ENCODE measurements around the gene NRG3. TPM values are rescaled to one million over a fixed set of nuclear protein-coding genes. Genes with fewer than 3 reads are reported as not detected.
"Not testable (repeated sequence)": the region's sequence is repeated elsewhere in the genome, so short reads cannot be mapped to it uniquely, and the experiment has no call there.

Gene NRG3
- total RNA-seq, 2 donors from 2014 or later: 0.97 TPM; not detected in 1

DNA sequence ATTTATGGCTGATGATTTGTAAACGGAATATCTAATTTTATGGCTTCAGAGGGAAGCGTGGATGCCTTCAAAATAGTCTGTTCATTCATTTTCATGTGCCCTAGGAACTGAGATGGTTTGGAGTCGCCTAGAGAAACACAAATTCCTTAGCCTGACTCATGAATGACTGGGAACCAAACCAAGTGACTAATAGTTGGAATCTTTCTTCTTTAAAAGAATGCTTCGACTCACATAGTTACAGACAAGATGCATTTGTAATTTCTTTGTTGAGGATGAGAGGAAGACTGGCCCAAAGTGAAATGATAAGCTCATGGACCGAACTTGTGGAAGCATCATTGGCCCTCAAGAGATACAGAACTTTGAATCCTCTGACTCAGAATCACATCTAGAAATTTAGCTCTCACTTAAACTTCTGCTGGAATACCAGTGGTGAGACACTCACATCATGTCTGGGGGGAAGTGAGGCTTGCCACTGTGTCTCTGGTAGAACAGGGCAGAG is 1107.2 kb downstream of the NRG3 start:
- intact Hi-C loops (cut with DNase I): no loop called here
- no peak for DNase-seq (ENCODE audit: low spot score)

DNA sequence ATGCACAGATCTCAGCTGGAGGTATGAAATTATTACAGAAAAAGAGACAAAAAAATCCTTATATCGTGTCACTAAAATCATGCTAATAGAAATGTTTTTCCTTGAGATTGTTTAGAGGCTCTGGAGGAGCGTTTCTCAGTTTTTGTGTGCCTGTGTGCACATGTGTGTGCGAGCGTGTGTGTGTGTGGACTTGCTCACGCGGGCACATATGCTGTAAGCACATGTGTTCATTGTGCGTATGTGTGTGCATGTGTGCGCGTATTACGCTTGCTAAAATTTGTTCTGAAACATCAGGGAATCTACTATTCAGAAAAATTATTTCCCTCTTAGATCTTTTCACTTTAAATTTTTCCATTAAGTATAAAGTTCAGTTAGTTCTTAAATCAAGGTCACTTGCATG is 1111.2 kb downstream of the NRG3 start:
- H3K4me3 ChIP-seq: no peak overlapping the region
- no peak for DNase-seq (ENCODE audit: low spot score)
- TF ChIP-seq POLR2AphosphoS5 (IDR thresholded peaks at IDR 0.05) (no peak), POLR2A (IDR thresholded peaks at IDR 0.05) (no peak)
- TF ChIP-seq, protein P1, sequence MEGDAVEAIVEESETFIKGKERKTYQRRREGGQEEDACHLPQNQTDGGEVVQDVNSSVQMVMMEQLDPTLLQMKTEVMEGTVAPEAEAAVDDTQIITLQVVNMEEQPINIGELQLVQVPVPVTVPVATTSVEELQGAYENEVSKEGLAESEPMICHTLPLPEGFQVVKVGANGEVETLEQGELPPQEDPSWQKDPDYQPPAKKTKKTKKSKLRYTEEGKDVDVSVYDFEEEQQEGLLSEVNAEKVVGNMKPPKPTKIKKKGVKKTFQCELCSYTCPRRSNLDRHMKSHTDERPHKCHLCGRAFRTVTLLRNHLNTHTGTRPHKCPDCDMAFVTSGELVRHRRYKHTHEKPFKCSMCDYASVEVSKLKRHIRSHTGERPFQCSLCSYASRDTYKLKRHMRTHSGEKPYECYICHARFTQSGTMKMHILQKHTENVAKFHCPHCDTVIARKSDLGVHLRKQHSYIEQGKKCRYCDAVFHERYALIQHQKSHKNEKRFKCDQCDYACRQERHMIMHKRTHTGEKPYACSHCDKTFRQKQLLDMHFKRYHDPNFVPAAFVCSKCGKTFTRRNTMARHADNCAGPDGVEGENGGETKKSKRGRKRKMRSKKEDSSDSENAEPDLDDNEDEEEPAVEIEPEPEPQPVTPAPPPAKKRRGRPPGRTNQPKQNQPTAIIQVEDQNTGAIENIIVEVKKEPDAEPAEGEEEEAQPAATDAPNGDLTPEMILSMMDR (IDR thresholded peaks at IDR 0.05): no peak
- no peak overlapping the region for H3K27ac ChIP-seq
- no peaks in the 10 kb centered on the region for H3K36me3 ChIP-seq
- H3K9me3 ChIP-seq: no peaks in the 10 kb centered on the region
- intact Hi-C loops (cut with DNase I): no loop called here
- no peaks in the 10 kb centered on the region for H3K4me1 ChIP-seq (replicated peaks)
- H3K27me3 ChIP-seq (replicated peaks; ENCODE audit: insufficient read depth): no peaks in the 10 kb centered on the region
- WGBS: 94% methylated on average over 10 of the region's 10 CpGs

More for the DNA sequence above, 1107.2 kb downstream of the NRG3 start:
- H3K4me3 ChIP-seq: no peak overlapping the region
- H3K36me3 ChIP-seq: no peaks in the 10 kb centered on the region
- no peaks in the 10 kb centered on the region for H3K9me3 ChIP-seq
- 26% methylated on average over 5 of the region's 5 CpGs for WGBS
- H3K4me1 ChIP-seq (replicated peaks): no peaks in the 10 kb centered on the region
- no peaks in the 10 kb centered on the region for H3K27me3 ChIP-seq (replicated peaks; ENCODE audit: insufficient read depth)
- no peak for TF ChIP-seq POLR2A (IDR thresholded peaks at IDR 0.05)
- TF ChIP-seq, protein P1 (IDR thresholded peaks at IDR 0.05): no peak
- TF ChIP-seq POLR2AphosphoS5 (IDR thresholded peaks at IDR 0.05): no peak
- H3K27ac ChIP-seq: no peak overlapping the region

DNA sequence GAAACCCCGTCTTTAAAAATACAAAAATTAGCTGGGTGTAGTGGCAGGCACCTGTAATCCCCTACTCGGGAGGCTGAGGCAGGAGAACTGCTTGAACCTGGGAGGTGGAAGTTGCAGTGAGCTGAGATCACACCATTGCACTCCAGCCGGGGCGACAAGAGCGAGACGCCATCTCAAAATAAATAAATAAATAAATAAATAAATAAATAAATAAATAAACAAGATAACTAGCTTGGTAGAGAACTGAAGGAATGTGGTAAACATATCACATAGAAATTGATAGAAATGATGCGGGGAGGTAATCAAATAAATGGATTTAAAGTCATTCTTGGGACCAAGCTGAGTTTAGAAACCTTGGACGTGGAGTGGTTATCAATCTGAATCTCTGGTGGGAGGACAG is 1131.5 kb downstream of the NRG3 start:
- H3K27ac ChIP-seq; H3K4me1 ChIP-seq (replicated peaks); DNase-seq (ENCODE audit: low spot score); H3K4me3 ChIP-seq; intact Hi-C loops (cut with DNase I); H3K36me3 ChIP-seq; H3K9me3 ChIP-seq; H3K27me3 ChIP-seq (replicated peaks; ENCODE audit: insufficient read depth): not testable (repeated sequence)
- 86% methylated on average over 8 of the region's 8 CpGs for WGBS

DNA sequence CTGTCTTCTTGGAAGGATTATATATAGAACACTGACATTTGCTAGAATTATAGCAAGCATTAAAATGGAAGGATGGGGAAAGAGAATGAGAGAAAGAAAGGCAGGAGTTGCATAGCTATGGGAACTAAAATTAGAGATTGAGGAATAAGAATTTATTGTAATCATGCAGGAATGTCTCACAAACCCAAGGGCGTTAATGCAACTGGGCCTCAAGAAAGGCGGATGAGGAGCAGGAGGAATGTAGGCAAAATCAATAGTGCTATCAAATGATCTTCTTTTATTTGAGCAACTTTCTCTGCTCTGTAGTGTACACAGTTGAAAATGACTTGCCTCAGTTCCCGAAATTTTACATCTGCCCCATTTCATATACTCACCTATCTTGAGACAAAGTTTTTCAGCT is 1132.5 kb downstream of the NRG3 start:
- intact Hi-C loops (cut with DNase I): no loop called here
- Histone ChIP-seq H3K9me3 (no peaks in the 10 kb centered on the region), H3K4me1 (replicated peaks) (no peaks in the 10 kb centered on the region), H3K27ac (no peak overlapping the region), H3K27me3 (replicated peaks; ENCODE audit: insufficient read depth) (no peaks in the 10 kb centered on the region), H3K4me3 (no peak overlapping the region), H3K36me3 (no peaks in the 10 kb centered on the region)
- 77% methylated on average over 3 of the region's 3 CpGs for WGBS
- TF ChIP-seq, protein P1 (IDR thresholded peaks at IDR 0.05): no peak
- TF ChIP-seq POLR2AphosphoS5 (IDR thresholded peaks at IDR 0.05): no peak
- TF ChIP-seq POLR2A (IDR thresholded peaks at IDR 0.05): no peak
- DNase-seq (ENCODE audit: low spot score): no peak

DNA sequence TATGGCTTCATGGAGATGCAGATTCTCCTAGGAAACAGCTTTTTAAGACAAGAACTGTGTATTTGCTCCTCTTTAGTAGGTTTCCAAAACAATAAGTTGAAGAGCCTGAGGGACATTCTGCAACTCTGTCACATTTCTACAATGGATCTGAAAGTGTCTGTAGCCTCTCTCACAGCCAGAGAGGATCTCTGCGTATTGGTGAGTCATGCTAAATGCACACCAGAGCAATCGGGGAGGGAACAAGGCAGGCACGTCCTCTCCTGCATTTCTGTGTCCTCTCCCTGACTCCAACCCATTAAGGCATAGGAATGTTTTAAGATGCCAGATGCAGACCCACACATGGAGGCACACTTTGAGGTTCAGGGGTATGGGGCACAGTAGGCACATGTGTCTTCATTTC is 1137.9 kb downstream of the NRG3 start:
- H3K27ac ChIP-seq: no peak overlapping the region
- no peak for DNase-seq (ENCODE audit: low spot score)
- no peaks in the 10 kb centered on the region for H3K27me3 ChIP-seq (replicated peaks; ENCODE audit: insufficient read depth)
- intact Hi-C loops (cut with DNase I): no loop called here
- WGBS: 24% methylated on average over 3 of the region's 3 CpGs
- H3K9me3 ChIP-seq: no peaks in the 10 kb centered on the region
- no peaks in the 10 kb centered on the region for H3K4me1 ChIP-seq (replicated peaks)
- no peaks in the 10 kb centered on the region for H3K36me3 ChIP-seq
- TF ChIP-seq, protein P1 (IDR thresholded peaks at IDR 0.05): no peak
- no peak for TF ChIP-seq POLR2A (IDR thresholded peaks at IDR 0.05)
- no peak for TF ChIP-seq POLR2AphosphoS5 (IDR thresholded peaks at IDR 0.05)
- no peak overlapping the region for H3K4me3 ChIP-seq

Data from prostate gland (tissue), 2 donors.